ENCODE data around the gene ISM1.

The ISM1 gene

GRCh38 chr20:13291157-13291556, 70.1 kb downstream of the ISM1 start:
- Histone ChIP-seq H3K9me3 (ENCODE audit: control insufficient read depth, low read length) (no peaks in the 10 kb centered on the region), H3K4me1 (ENCODE audit: control insufficient read depth, insufficient read depth, low read depth, low read length) (peaks cover 2% of the 10 kb centered on the region), H2AFZ (ENCODE audit: low read depth, low read length) (no peak overlapping the region), H3K4me3 (ENCODE audit: insufficient read depth in 1 of 2, low read depth in 1 of 2, low read length in 2 of 2) (no peak overlapping the region), H3K36me3 (ENCODE audit: control insufficient read depth in 1 of 2, insufficient read depth in 2 of 2, low read depth in 1 of 2, low read length in 2 of 2) (peaks cover 0 to 51% of the 10 kb centered on the region in 2 experiments), H2BK5ac (ENCODE audit: low read depth, low read length, poor library complexity, severe bottlenecking) (no peak overlapping the region), H3K4me2 (ENCODE audit: low read length, poor library complexity, severe bottlenecking) (no peak overlapping the region), H3K27me3 (ENCODE audit: control insufficient read depth in 1 of 2, insufficient read depth in 1 of 2, low read length in 2 of 2) (no peaks in the 10 kb centered on the region), H2BK15ac (ENCODE audit: low read depth, poor library complexity, severe bottlenecking) (no peak overlapping the region), H2AK5ac (ENCODE audit: low read length, severe bottlenecking) (no peak overlapping the region), H2BK120ac (ENCODE audit: low read depth, low read length) (no peak overlapping the region), H3K14ac (ENCODE audit: low read length in 2 of 2) (no peak overlapping the region), H2BK12ac (ENCODE audit: low read length in 2 of 2) (no peak overlapping the region), H3K4ac (ENCODE audit: low read depth in 1 of 2, low read length in 2 of 2) (no peak overlapping the region), H3K79me1 (replicated peaks; ENCODE audit: low read length, poor library complexity, severe bottlenecking) (no peaks in the 10 kb centered on the region), H3K9ac (ENCODE audit: low read length) (no peak overlapping the region), H3K23ac (ENCODE audit: low read length in 2 of 2) (no peak overlapping the region), H3K18ac (ENCODE audit: low read depth in 1 of 2, low read length in 2 of 2) (no peak overlapping the region), H4K91ac (ENCODE audit: low read length) (no peak overlapping the region), H3K27ac (ENCODE audit: low read length, poor library complexity, severe bottlenecking) (no peak overlapping the region), H4K8ac (ENCODE audit: low read length) (no peak overlapping the region)
- no peak for DNase-seq
- 78% methylated on average over 5 of the region's 5 CpGs for WGBS

DNA sequence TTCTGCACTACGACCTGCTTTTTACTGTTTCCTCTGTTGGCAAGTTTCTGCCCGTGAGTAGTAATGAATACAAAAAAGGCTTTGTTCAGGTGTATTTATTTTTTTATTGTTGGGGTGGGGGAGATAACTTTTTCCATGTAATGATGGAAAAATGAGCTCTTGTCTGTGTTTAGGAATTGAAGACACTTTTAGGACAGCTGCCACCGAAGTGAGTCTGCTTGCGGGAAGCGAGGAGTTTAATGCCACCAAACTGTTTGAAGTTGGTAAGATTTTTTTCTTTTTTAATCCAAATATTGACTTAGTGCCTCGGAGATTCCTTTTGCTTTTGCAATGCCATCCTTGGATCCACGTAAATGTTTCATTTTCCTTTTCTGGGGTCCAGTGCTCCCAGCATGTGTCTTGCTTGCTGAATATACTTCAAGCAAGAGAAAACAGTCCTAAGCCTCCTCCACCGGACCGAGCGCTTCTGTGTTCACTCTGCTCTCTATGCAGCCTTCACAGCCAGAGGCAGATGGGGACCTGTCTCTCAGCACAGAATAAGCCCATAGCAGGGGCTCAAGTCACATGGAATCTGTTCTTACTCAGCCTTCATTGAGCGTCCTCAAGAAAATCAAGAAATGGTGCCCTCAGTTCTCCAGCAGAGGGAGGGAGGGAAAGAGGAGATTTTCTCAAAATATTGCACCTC, 71.3 kb downstream of the ISM1 start:
- no peak overlapping the region for H2BK5ac ChIP-seq (ENCODE audit: low read depth, low read length, poor library complexity, severe bottlenecking)
- H2BK120ac ChIP-seq (ENCODE audit: low read depth, low read length), result no peak overlapping the region
- H2AFZ ChIP-seq (ENCODE audit: low read depth, low read length), result no peak overlapping the region
- H2BK12ac ChIP-seq (ENCODE audit: low read length in 2 of 2), result no peak overlapping the region
- no peak overlapping the region for H3K9ac ChIP-seq (ENCODE audit: low read length)
- H3K36me3 ChIP-seq (ENCODE audit: control insufficient read depth in 1 of 2, insufficient read depth in 2 of 2, low read depth in 1 of 2, low read length in 2 of 2), result peaks cover 0 to 48% of the 10 kb centered on the region in 2 experiments
- no peak overlapping the region for H3K4me3 ChIP-seq (ENCODE audit: insufficient read depth in 1 of 2, low read depth in 1 of 2, low read length in 2 of 2)
- H3K9me3 ChIP-seq (ENCODE audit: control insufficient read depth, low read length), result no peaks in the 10 kb centered on the region
- no peak overlapping the region for H3K27ac ChIP-seq (ENCODE audit: low read length, poor library complexity, severe bottlenecking)
- peaks cover 5% of the 10 kb centered on the region for H3K4me1 ChIP-seq (ENCODE audit: control insufficient read depth, insufficient read depth, low read depth, low read length)
- H3K4ac ChIP-seq (ENCODE audit: low read depth in 1 of 2, low read length in 2 of 2), result no peak overlapping the region
- H3K14ac ChIP-seq (ENCODE audit: low read length in 2 of 2), result no peak overlapping the region
- no peak overlapping the region for H4K8ac ChIP-seq (ENCODE audit: low read length)
- no peaks in the 10 kb centered on the region for H3K27me3 ChIP-seq (ENCODE audit: control insufficient read depth in 1 of 2, insufficient read depth in 1 of 2, low read length in 2 of 2)
- no peak for DNase-seq
- H3K79me1 ChIP-seq (replicated peaks; ENCODE audit: low read length, poor library complexity, severe bottlenecking), result no peaks in the 10 kb centered on the region
- 85% methylated on average over 11 of the region's 11 CpGs for WGBS
- no peak overlapping the region for H4K91ac ChIP-seq (ENCODE audit: low read length)
- H2AK5ac ChIP-seq (ENCODE audit: low read length, severe bottlenecking), result no peak overlapping the region
- no peak overlapping the region for H3K4me2 ChIP-seq (ENCODE audit: low read length, poor library complexity, severe bottlenecking)
- no peak overlapping the region for H3K23ac ChIP-seq (ENCODE audit: low read length in 2 of 2)
- no peak overlapping the region for H3K18ac ChIP-seq (ENCODE audit: low read depth in 1 of 2, low read length in 2 of 2)
- no peak overlapping the region for H2BK15ac ChIP-seq (ENCODE audit: low read depth, poor library complexity, severe bottlenecking)

DNA sequence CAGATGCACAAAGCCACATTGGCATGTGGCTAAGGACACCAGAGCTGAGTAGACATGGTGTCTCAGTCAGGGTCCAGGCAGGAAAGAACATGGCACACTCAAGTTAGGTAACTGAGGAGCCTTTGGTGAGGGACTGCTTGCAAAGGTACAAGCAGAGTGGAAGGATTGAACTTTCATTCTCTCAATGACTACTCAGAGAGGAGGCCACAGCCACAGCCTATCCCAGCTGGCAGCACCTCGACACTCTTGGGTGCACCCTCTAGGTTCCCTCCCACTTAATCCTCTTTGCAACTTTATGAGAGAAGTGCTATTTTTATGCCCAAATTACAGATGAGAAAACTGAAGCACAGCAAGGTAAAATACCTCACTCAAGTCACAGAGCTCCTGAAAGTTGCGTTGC, 73.4 kb downstream of the ISM1 start:
- H2AK5ac ChIP-seq (ENCODE audit: low read length, severe bottlenecking), result no peak overlapping the region
- no peak overlapping the region for H3K9ac ChIP-seq (ENCODE audit: low read length)
- H2BK12ac ChIP-seq (ENCODE audit: low read length in 2 of 2), result no peak overlapping the region
- no peak overlapping the region for H2BK5ac ChIP-seq (ENCODE audit: low read depth, low read length, poor library complexity, severe bottlenecking)
- H3K4me3 ChIP-seq (ENCODE audit: insufficient read depth in 1 of 2, low read depth in 1 of 2, low read length in 2 of 2), result no peak overlapping the region
- no peak overlapping the region for H2BK120ac ChIP-seq (ENCODE audit: low read depth, low read length)
- H3K27me3 ChIP-seq (ENCODE audit: control insufficient read depth in 1 of 2, insufficient read depth in 1 of 2, low read length in 2 of 2), result no peaks in the 10 kb centered on the region
- H3K18ac ChIP-seq (ENCODE audit: low read depth in 1 of 2, low read length in 2 of 2), result no peak overlapping the region
- no peaks in the 10 kb centered on the region for H3K79me1 ChIP-seq (replicated peaks; ENCODE audit: low read length, poor library complexity, severe bottlenecking)
- H4K8ac ChIP-seq (ENCODE audit: low read length), result no peak overlapping the region
- no peak overlapping the region for H2AFZ ChIP-seq (ENCODE audit: low read depth, low read length)
- no peak overlapping the region for H2BK15ac ChIP-seq (ENCODE audit: low read depth, poor library complexity, severe bottlenecking)
- H4K91ac ChIP-seq (ENCODE audit: low read length), result no peak overlapping the region
- no peaks in the 10 kb centered on the region for H3K9me3 ChIP-seq (ENCODE audit: control insufficient read depth, low read length)
- H3K14ac ChIP-seq (ENCODE audit: low read length in 2 of 2), result no peak overlapping the region
- no peak overlapping the region for H3K4me2 ChIP-seq (ENCODE audit: low read length, poor library complexity, severe bottlenecking)
- no peak for DNase-seq
- 83% methylated on average over 2 of the region's 2 CpGs for whole genome bisulfite sequencing
- H3K27ac ChIP-seq (ENCODE audit: low read length, poor library complexity, severe bottlenecking), result no peak overlapping the region
- H3K4me1 ChIP-seq (ENCODE audit: control insufficient read depth, insufficient read depth, low read depth, low read length), result peaks cover 7% of the 10 kb centered on the region
- peaks cover 6 to 40% of the 10 kb centered on the region in 2 experiments for H3K36me3 ChIP-seq (ENCODE audit: control insufficient read depth in 1 of 2, insufficient read depth in 2 of 2, low read depth in 1 of 2, low read length in 2 of 2)
- no peak overlapping the region for H3K4ac ChIP-seq (ENCODE audit: low read depth in 1 of 2, low read length in 2 of 2)
- no peak overlapping the region for H3K23ac ChIP-seq (ENCODE audit: low read length in 2 of 2)

GRCh38 chr20:13295637-13296036, 74.6 kb downstream of the ISM1 start:
- Histone ChIP-seq H2AK5ac (ENCODE audit: low read length, severe bottlenecking) (no peak overlapping the region), H3K4ac (ENCODE audit: low read depth in 1 of 2, low read length in 2 of 2) (no peak overlapping the region), H3K23ac (ENCODE audit: low read length in 2 of 2) (no peak overlapping the region), H3K9me3 (ENCODE audit: control insufficient read depth, low read length) (no peaks in the 10 kb centered on the region), H2BK15ac (ENCODE audit: low read depth, poor library complexity, severe bottlenecking) (no peak overlapping the region), H3K9ac (ENCODE audit: low read length) (no peak overlapping the region), H3K4me2 (ENCODE audit: low read length, poor library complexity, severe bottlenecking) (no peak overlapping the region), H2AFZ (ENCODE audit: low read depth, low read length) (no peak overlapping the region), H3K18ac (ENCODE audit: low read depth in 1 of 2, low read length in 2 of 2) (no peak overlapping the region), H2BK12ac (ENCODE audit: low read length in 2 of 2) (no peak overlapping the region), H4K8ac (ENCODE audit: low read length) (no peak overlapping the region), H3K27me3 (ENCODE audit: control insufficient read depth in 1 of 2, insufficient read depth in 1 of 2, low read length in 2 of 2) (no peaks in the 10 kb centered on the region), H3K4me1 (ENCODE audit: control insufficient read depth, insufficient read depth, low read depth, low read length) (peaks cover 7% of the 10 kb centered on the region), H3K27ac (ENCODE audit: low read length, poor library complexity, severe bottlenecking) (no peak overlapping the region), H4K91ac (ENCODE audit: low read length) (no peak overlapping the region), H3K14ac (ENCODE audit: low read length in 2 of 2) (no peak overlapping the region), H3K79me1 (replicated peaks; ENCODE audit: low read length, poor library complexity, severe bottlenecking) (no peaks in the 10 kb centered on the region), H2BK120ac (ENCODE audit: low read depth, low read length) (no peak overlapping the region), H3K4me3 (ENCODE audit: insufficient read depth in 1 of 2, low read depth in 1 of 2, low read length in 2 of 2) (no peak overlapping the region), H3K36me3 (ENCODE audit: control insufficient read depth in 1 of 2, insufficient read depth in 2 of 2, low read depth in 1 of 2, low read length in 2 of 2) (peaks cover 6 to 35% of the 10 kb centered on the region in 2 experiments), H2BK5ac (ENCODE audit: low read depth, low read length, poor library complexity, severe bottlenecking) (no peak overlapping the region)
- 86% methylated on average over 8 of the region's 8 CpGs for WGBS
- DNase-seq, result no peak
